HG02973 (cell line): ENCODE results near the gene MGST2.
A peak's percentile ranks its signal among the peaks of the same experiment; 100 is the strongest.
"Not testable (repeated sequence)": the region's sequence is repeated elsewhere in the genome, so short reads cannot be mapped to it uniquely, and the experiment has no call there.

ENCODE experiments used
- ATAC-seq: cut with Tn5 transposase; IDR thresholded peaks from one replicate; pipeline ENCODE4 v1.9.1; 2021; ENCODE audit warnings: moderate library complexity; ENCODE audit not compliant: unreplicated experiment

The MGST2 gene

DNA sequence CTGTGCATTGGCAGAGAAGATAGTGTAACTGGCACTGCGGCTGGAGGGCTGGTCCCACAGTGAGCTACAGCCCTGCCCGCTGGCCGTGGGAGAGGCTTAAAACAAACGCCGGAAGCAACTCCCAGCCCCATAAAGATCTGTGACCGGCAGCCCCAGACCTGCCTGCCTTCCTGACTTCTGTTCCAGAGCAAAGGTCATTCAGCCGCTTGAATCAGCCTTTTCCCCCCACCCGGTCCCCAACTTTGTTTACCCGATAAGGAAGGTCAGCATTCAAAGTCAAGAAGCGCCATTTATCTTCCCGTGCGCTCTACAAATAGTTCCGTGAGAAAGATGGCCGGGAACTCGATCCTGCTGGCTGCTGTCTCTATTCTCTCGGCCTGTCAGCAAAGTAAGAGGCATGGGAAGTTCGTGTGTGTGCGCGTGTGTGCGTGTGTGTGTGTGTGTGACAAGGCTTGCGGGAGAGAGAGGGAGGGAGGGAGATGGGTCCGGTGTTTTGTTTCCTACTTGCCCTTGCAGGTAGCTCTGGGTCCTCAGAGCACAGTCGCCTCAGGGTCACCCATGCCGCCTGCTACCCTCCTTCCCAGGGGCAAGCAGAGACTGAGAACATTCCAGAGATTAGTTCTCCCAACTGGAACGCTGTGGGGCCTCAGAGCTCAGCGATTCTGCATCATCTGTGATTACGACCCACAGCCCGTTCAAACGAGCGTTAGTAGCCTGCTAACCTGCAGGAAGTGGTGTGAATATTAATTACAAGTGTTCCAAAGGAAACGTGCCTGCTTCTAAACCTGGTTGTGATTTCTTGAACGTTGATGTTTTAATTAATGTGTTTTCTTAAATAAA is at the start of gene MGST2:
MGST2 (plus strand) TSS at position 130 of the 840 bp plus-strand sequence; CDS start at position 331, 201 bp downstream.
- peak; percentile 70 for ATAC-seq

DNA sequence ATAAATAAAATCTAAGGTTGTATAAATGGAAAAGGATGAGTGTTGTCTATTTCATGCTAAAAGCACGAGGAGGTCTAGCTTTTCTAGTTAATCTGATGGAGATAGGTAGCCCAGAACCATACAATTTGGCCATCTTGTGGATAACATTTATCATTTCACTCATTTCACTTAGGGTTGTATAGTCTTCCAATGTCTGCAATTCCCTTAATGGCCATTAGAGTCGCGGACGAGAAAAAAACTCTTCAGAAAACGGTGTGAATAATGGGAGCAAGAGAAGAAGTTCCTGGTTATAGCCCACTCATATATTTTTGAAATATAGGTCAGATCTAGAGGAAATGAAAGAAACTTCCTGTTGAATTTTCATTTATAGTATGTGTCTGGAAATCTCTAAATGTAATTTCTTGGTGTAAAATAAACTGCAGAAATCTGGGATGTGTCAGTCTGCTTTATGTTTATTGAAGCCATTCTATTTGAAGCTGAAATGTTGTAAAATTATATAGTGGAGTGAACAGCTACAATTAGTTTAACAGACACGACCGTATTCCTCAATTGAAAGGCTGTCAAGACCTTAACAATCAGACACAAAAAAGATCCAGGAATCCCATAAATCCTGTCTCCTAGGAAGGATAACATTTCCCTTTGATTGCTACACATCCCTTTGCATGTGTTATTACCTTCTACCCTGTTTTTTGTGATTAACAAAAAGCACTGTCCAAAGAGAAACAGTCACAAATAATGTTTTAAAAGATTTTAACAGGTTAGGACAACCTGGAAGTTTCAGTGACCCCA is 47.7 kb upstream of the MGST2 start:
- ATAC-seq = no peak

DNA sequence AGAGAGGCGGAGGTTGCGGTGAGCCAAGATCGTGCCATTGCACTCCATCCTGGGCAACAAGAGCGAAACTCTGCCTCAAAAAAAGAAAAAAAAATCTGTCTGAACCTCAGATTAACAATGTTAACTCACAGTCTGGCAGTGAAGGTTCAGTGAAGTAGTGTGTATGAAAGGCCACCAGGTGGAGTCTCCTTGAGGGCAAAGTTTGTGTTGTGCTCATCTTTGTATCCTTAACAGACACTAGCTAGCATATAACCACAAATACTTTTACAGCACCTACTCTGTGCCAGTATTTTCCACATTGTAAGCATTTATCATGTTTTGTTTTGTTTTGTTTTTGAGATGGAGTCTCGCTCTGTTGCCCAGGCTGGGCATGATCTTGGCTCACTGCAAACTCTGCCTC is 46.0 kb upstream of the MGST2 start:
- peak; percentile 79 for ATAC-seq

DNA sequence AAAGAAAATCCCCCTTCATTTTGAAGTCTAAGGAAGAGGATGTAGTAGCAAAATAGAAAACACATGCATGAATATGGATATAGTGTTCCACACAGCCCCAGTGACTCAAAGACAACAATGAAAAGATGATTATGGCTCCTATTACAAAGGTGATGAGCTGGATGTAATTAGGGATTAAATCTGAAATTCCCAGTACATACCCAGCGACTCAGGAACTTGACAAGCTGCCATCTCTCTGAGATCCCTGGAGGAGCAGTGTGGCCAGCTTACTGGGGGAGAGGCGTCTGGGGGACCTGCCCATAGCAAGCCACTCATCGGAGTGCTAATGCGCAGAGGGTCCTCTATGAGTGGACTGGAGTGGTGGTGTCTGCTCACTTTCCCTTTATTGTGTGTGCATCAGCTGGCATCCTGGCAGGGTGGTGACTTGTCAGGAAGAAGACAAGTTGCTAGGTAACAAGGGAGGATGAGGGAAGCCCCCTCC is 42.7 kb upstream of the MGST2 start:
- no peak for ATAC-seq

DNA sequence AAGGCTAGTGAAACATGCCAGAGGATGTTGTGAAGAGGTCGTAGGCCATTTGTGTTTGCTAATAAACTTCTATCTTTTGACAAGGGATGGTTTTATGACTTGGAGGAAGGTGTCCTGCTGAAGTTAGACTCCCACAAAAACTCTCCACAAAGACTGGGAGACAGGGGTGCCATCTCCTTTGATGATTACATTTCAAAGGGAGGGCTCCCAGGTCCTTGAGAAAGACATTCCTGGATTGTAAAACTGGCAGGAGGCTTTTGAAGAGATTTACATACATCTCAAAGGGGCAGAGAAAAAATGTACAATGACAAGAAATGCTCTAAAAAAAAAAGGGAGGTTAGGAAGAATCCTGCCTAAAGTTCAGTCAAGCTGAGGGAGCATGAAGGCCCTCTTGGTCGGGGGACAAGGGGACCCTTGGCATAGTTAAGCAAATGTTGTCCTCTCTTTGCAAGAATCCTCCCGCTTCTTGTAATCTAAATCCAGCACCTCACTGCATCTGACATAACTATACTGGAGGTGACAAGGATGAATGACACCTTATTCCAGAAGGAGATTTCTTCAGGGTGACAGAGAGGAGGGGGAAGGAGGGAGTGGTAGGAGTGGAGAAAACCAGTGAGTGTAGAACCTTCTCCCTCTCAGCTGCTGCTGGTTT is 41.1 kb upstream of the MGST2 start:
- no peak for ATAC-seq

DNA sequence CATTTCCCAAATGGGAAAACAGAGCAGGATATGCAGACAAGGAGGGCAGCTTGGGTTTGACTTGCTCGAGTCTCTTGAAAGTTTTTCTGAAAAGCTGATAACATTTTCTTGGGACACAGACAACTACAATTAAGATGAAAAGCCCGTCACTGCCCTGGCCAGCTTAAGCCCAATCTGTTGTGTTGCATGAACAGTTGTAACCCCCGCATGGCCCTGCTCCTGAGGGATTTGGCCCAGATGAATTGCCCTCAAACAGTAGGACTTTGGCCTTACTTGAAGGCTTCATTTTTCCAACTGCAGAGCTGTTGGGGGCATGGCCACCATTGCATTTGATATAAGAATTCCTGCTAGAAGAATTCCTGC is 40.5 kb upstream of the MGST2 start:
- ATAC-seq = no peak

DNA sequence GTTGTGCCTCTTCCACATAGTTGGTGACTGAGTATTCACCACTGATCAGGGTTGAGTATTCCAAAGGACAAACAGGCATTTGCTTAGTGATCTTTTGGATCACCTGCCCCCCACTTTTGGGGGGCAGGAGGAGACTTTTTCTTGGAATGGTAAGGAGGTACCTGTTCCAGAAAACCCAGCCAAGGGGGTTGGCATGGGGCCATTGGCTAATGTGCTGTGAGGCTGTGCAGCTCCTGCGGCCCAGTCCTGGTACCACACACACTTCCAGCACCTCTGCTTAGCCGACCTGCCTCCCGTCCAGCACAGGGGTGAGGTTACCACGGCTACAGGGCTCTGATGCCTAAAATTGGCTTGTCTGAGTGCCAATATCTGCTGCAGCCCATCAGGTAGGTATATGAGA is 40.1 kb upstream of the MGST2 start:
- ATAC-seq = no peak

DNA sequence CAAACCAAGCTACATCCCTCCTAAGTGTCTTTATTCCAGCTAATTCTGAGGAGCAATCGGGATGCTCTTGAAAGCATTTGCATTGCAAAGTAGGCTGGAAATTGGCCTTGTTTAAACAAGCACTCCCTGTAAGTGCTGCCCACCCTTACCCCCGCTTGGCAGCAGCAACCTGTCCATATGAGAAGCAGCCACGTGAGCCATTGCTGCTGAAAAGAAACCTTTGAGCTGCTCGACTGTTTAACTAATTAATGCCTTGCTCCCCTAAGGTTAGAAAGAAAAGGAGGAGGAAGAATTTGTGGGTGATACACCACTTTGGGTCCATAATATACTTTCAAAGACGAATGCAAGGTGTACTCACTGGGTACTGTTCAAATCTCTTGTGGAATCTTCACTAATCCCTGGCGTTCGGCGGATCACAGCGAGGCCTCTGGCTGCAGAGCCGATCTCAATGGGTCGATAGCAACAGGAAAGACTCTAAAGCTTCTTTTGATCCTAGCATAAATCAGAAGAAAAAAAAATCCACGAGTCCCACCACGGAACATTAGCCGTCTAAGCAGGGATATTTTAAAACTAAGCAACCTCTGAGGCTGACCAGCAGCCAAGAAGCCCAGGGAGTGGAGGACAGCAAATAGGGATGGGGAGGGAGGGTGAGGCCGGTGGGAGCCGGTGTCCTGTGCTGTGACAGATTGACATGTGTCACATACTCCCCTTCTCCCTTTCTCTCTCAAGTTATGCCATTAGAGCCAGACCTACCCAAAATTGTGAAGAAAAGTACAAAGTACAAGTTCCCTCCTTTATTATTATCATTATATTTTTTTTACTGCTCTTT is 37.2 kb upstream of the MGST2 start:
- no peak for ATAC-seq

DNA sequence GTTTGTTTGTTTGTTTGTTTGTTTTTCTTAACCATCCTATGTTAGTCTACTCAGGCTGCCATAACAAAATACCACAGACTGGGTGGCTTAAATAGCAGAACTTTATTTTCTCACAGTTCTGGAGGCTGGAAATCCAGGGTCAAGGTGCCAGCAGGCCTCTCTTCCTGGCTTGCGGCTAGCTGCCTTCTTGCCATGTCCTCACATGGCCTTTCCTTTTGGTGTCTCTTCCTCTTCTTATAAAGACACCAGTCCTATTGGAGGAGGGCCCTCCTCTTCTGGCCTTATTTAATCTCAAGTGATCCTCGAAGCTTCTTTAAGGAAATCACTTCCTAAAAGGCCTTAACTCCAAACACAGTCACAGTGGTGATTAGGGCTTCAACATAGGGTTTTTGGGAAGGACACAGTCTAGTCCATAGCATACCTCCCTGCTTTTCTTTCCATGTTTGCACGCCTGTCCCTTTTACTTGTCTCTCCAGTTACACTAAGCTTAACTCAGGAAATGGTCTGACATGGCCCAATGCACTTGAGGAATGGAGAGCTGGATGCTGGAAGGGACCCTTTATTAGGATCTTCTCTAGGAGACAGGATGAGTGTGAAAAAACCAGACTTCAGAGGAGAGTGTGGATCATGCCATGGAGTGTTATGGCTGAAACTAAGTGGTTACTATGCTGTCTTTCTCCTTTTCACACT is 36.0 kb upstream of the MGST2 start:
- no peak for ATAC-seq

DNA sequence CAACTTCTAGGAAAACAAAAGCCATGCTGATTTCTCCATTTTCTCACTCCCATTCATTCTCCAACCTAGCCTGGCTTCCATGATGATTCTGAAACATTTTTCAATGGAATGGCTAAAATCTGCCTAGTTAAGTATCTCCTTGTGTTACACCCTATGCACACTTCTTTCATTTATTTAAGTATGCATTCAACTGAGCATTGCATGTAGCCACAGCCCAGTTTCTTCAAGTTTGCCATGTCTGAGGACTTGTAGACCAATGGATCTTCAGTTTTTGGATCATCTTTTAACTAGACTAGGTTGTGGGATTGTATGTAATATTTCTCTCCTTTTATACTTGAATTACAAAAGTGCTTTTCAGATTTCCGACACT is 35.5 kb upstream of the MGST2 start:
- ATAC-seq = no peak

DNA sequence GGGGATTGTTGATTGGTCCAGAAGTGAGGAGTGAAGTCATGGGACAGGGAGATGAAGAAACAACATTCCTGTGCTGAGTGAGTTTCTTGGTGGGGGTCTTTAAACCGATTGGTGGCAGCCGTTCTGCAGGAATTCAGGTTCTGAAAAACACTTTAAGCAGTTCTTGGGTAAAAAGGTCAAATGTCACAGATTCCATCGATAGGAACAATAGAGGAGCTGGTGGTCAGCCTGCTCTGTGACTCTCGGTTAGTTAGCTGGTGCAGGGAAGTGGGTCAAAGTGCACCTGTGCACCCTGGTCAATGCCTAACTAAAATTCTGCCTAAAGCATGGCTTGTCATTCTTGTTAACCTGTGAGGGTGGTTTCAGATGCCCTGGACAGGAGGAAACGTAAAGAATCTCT is 34.6 kb upstream of the MGST2 start:
- no peak for ATAC-seq

DNA sequence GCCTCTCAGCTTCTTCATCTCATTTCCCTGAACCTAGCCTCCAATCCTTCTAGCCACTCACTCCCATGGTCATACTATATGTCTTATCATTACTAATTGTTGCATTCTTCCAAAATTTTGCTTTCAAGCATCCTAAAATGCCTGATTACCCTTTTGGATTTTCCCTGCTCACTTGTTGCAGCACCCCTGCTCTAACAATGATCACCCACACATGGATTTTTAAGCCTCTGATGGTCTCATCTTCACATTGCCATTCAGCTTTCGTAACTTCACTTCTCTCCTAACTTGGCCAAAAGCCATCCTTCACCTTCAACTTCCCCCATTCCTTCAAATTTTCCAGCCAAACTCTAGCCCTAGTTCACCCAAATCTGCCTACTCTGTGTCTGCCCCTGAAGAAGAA is 33.8 kb upstream of the MGST2 start:
- no peak for ATAC-seq

DNA sequence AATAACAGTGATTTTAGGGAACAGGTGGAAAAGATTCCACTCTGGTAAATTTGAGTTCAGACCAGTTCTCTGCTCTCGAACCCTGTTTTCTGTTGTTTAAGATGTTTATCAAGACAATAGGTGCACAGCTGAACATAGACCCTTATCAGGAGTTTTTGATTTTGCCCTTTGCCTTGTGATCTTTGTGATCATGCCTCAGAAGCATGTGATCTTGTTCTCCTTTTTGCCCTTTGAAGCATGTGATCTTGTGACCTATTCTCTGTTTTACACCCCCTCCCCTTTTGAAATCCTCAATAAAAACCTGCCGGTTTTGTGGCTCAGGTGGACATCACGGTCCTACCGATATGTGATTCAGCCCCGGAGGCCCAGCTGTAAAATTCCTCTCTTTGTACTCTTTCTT is 32.9 kb upstream of the MGST2 start:
- ATAC-seq = not testable (repeated sequence)

DNA sequence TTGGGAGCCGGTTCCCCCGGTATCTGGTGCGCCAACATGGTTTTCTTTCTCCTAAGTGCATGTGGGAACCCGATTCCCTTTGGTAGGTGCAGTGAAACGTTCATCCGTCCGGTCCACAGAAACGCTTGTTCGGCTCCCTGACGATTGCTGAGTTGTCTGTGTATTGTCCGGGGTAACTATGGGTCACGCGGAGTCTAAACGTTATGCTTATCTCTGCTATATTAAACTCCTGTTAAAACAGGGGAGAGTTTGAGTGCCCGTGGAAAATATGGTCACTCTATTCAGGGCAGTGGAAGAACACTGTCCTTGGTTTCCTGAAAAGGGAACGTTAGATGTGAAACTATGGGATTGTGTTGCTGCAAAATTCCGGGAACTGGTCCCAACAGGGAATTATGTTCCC is 32.4 kb upstream of the MGST2 start:
- ATAC-seq = no peak

DNA sequence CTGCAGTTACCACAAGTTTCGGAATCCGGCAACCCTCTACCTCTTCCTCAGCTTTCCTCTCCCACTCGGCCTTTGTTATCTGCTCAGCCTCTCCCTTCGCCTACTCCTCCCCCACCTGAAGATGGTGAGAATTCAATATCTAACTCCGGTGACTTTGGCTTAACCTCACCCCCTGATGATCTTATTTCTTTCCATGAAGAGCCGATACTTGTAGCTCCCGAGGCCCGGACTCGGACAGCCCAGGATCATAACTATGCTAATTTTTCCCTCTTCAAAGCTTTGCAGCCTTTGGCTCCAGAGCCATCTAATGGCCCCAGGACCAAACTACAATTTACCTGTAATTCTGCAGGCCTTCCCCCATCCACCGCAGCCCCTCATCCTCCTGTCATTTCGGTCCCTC is 32.0 kb upstream of the MGST2 start:
- no peak for ATAC-seq

DNA sequence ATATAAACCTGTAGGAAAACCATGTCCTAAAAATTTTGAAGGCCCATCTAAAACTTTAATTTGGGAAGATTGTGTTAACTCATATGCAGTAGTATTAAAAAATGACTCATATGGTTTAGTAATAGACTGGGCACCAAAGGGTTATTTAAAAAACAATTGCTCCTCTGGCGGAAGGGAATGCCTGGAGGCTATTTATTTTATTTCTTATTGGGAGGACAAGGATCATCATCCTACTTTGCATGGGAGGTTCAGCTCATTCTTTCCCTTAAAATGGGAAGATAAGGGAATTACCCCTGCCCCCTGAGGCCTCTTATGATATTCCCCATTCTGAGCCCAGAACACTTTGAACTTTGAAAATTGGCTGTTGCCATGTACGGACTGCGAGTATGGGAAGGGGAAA is 29.7 kb upstream of the MGST2 start:
- ATAC-seq = no peak

DNA sequence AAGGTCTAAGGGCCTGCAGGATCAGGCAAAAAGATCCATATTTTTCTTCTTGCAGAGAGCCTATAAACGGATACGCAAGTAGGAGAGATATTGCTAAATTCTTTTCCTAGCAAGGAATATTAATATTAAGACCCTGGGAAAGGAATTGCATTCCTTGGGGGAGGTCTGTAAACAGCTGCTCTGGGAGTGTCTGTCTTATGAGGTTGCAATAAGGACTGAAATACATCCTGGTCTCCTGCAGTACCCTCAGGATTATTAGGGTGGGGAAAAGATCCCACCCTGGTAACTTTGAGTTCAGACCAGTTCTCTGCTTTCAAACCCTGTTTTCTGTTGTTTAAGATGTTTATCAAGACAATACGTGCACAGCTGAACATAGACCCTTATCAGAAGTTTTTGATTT is 27.3 kb upstream of the MGST2 start:
- not testable (repeated sequence) for ATAC-seq

DNA sequence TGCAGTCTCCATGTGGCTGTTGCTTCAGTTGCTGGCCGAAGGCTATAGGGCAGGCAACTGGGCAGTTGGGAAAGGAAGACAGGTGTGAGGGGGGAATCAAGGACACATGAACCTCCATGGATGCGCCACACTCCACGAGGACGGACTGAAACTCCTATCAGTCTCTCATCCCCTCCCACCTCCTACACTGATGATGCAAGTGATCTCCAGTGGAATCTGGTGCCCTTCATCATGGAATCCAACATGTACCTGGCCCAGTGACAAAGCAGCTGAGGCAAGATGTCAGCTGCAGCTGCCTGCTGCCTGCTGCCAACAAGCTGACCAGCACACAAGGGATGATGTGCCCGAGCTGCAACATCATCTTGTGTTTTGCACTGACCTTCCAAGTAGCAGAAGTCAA is 26.0 kb upstream of the MGST2 start:
- ATAC-seq = no peak

DNA sequence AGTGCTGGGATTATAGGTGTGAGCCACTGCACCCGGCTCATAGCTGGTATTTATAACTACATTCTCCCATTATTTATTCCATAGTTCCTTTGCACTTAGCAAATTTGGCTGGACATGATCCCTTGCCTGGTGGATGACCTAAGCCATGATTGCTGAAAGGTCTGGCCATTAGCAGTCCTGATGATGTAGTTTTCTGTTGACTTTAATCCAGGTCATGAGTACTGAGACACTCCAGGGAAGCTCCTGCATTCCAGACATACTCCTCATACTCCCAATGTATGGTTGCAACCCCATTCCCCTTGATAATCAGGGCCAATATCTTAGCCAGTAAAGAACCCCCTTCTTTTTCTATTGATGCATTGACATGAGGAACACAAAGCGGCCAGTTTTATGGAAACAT is 24.4 kb upstream of the MGST2 start:
- ATAC-seq = no peak

DNA sequence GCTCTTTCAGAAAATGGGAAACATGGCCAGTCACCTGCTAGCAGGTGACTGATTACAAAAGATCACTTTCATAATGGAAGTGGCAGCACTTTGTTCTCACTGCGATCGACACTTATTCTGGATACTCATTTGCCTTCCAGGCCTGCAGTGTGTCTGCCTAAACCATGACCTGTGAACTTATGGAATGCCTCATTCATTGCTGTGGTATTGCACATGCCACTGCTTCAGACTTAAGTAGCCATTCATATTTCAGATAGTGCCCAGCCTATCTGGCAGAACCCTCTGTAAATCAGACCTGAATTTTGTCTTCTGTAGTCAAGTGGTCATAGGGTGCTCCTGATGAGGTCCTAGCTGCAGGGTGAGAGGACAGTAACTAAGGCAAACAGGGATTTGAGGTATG is 23.3 kb upstream of the MGST2 start:
- no peak for ATAC-seq
